ENCODE results near the gene TNFRSF9.
A peak's percentile ranks its signal among the peaks of the same experiment; 100 is the strongest.
"Not testable (repeated sequence)": the region's sequence is repeated elsewhere in the genome, so short reads cannot be mapped to it uniquely, and the experiment has no call there.

TNFRSF9 gene

GRCh38 chr1:7919880-7920279 is 20.8 kb downstream of the TNFRSF9 start:
- DNase-seq (ENCODE audit: low read depth, low spot score), result no peak

- DNase-seq (ENCODE audit: low read depth, low spot score), result not testable (repeated sequence)
Observed at GRCh38 chr1:7917971-7918370, 22.7 kb downstream of the TNFRSF9 start.

- DNase-seq (ENCODE audit: low read depth, low spot score), result no peak
Observed at GRCh38 chr1:7916501-7916830, 24.2 kb downstream of the TNFRSF9 start.

- DNase-seq (ENCODE audit: low read depth, low spot score), result no peak
Observed at GRCh38 chr1:7915826-7916500, 24.7 kb downstream of the TNFRSF9 start.

GRCh38 chr1:7912743-7913557 is 27.7 kb downstream of the TNFRSF9 start:
- no peak for DNase-seq (ENCODE audit: low read depth, low spot score)

GRCh38 chr1:7912145-7912544 is 28.5 kb downstream of the TNFRSF9 start:
- no peak for DNase-seq (ENCODE audit: low read depth, low spot score)

- DNase-seq (ENCODE audit: low read depth, low spot score), result no peak
Observed at GRCh38 chr1:7905262-7905661, 35.4 kb downstream of the TNFRSF9 start.

GRCh38 chr1:7902478-7903085 is 38.1 kb downstream of the TNFRSF9 start:
- peak; percentile 88 for DNase-seq (ENCODE audit: low read depth, low spot score)

- peak; percentile 41 for DNase-seq (ENCODE audit: low read depth, low spot score)
Observed at GRCh38 chr1:7899741-7900140, 40.9 kb downstream of the TNFRSF9 start.

GRCh38 chr1:7898962-7899361 is 41.7 kb downstream of the TNFRSF9 start:
- no peak for DNase-seq (ENCODE audit: low read depth, low spot score)

- DNase-seq (ENCODE audit: low read depth, low spot score), result no peak
Observed at GRCh38 chr1:7896994-7897393, 43.6 kb downstream of the TNFRSF9 start.

GRCh38 chr1:7893529-7894180 is 47.0 kb downstream of the TNFRSF9 start:
- peak; percentile 95 for DNase-seq (ENCODE audit: low read depth, low spot score)

GRCh38 chr1:7891804-7892203 is 48.8 kb downstream of the TNFRSF9 start:
- DNase-seq (ENCODE audit: low read depth, low spot score), result no peak

GRCh38 chr1:7890853-7891252 is 49.8 kb downstream of the TNFRSF9 start:
- no peak for DNase-seq (ENCODE audit: low read depth, low spot score)

GRCh38 chr1:7888248-7889081 is 52.2 kb downstream of the TNFRSF9 start:
- DNase-seq (ENCODE audit: low read depth, low spot score), result peak; percentile 26

- peak; percentile 83 for DNase-seq (ENCODE audit: low read depth, low spot score)
Observed at GRCh38 chr1:7886405-7886745, 54.3 kb downstream of the TNFRSF9 start.

GRCh38 chr1:7885513-7886404 is 54.9 kb downstream of the TNFRSF9 start:
- no peak for DNase-seq (ENCODE audit: low read depth, low spot score)

GRCh38 chr1:7884757-7885156 is 55.9 kb downstream of the TNFRSF9 start:
- no peak for DNase-seq (ENCODE audit: low read depth, low spot score)

GRCh38 chr1:7879228-7879627 is 61.4 kb downstream of the TNFRSF9 start:
- DNase-seq (ENCODE audit: low read depth, low spot score), result no peak

- no peak for DNase-seq (ENCODE audit: low read depth, low spot score)
Observed at GRCh38 chr1:7878027-7878426, 62.6 kb downstream of the TNFRSF9 start.

Data from astrocyte of the hippocampus (primary cell).